22Rv1 (cell line): ENCODE data around the gene TUBA8.

ENCODE experiments used
- CTCF ChIP-seq: fragments of 450-650 bp; IDR thresholded peaks from 2 replicates; pipeline ENCODE4 v1.5.1; 2017; ENCODE audit warnings: mild to moderate bottlenecking
- ZFX ChIP-seq: fragments of 450-650 bp; IDR thresholded peaks from 2 replicates; pipeline ENCODE4 v1.6.1; 2017; ENCODE audit warnings: antibody characterized with exemption, borderline replicate concordance

GRCh38 chr22:18118345-18118915 is 7.8 kb downstream of the TUBA8 start:
- TF ChIP-seq CTCF = no peak
- no peak for TF ChIP-seq ZFX
